Ureter (tissue), 1 donor: Measurements from ENCODE around the gene LIPF. TPM values are rescaled to one million over a fixed set of nuclear protein-coding genes. Genes with fewer than 3 reads are reported as not detected.
"Not testable (repeated sequence)": the region's sequence is repeated elsewhere in the genome, so short reads cannot be mapped to it uniquely, and the experiment has no call there.

ENCODE experiments used
- DNase-seq: peaks from one replicate; pipeline ENCODE4 v3.0.0-alpha.2; 2020; ENCODE audit warnings: low spot score
- total RNA-seq: library from RNA; stranded (reverse); gene quantifications from one replicate; pipeline ENCODE4 v1.2.4, GENCODE V29; 2023
- donor health status: DM: yes; HTN: yes; CAD: no.

Gene LIPF, protein sequence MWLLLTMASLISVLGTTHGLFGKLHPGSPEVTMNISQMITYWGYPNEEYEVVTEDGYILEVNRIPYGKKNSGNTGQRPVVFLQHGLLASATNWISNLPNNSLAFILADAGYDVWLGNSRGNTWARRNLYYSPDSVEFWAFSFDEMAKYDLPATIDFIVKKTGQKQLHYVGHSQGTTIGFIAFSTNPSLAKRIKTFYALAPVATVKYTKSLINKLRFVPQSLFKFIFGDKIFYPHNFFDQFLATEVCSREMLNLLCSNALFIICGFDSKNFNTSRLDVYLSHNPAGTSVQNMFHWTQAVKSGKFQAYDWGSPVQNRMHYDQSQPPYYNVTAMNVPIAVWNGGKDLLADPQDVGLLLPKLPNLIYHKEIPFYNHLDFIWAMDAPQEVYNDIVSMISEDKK
- not detected for total RNA-seq

DNA sequence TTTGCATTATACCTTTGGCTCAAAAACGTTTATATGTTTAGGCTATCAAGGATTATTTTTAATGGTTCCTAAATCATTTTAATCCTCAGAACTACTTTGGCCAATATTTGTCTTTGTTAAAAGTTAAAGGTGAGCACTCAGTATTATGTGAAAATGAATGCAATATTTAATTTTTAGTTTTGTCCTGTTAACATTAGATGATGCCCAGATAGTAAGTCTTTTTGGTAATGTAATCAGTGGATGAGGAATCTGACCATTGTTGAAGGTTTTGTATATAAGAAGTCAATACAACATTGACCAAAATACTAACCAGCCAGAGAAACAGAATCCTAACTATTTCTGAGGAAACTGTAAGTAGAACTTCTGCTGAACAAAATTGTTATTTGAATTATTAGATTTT is at the start of gene LIPF:
LIPF (plus strand) TSS at position 301 of the 400 bp plus-strand sequence. CDS start 2,856 bp downstream, outside the sequence.
- DNase-seq: no peak

DNA sequence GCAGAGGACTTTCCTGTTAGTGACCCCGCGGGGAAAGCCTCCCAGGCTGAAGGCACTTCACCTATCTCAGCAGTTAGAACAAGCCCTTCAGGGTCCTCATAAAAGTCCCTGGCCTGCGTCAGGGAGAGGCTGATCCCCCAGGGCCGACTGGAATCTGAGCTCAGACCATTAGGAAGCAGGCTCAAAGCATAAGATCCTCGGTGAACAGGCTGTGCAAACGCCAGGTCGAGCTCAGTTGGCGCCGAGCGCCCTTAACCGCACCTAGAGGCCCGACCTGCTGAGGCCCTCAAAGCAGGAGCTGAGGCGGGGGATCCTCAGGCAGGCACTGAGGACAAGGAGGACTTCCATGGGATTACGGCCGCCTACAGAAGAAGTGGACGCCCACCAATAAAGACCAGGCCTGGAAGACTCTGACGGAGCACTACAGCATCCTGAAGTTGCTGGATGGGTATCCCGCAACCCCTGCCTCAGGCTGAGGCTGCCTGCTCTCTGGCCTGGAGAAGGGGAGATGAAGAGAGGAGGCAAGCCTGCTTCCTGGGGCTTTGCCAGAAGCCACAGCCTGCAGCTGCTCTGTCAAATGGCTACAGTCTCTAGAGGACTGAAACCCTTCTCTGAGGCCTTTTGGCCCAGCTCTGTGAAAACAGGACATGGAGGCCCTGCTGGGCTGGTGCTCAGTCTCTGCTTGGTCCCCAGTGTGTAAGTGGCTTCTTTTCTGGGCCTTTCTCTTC is 47.8 kb upstream of the LIPF start:
- DNase-seq: no peak

GRCh38 chr10:88617772-88618300 is 46.4 kb upstream of the LIPF start:
- DNase-seq: no peak

GRCh38 chr10:88618496-88618895 is 45.7 kb upstream of the LIPF start:
- no peak for DNase-seq

DNA sequence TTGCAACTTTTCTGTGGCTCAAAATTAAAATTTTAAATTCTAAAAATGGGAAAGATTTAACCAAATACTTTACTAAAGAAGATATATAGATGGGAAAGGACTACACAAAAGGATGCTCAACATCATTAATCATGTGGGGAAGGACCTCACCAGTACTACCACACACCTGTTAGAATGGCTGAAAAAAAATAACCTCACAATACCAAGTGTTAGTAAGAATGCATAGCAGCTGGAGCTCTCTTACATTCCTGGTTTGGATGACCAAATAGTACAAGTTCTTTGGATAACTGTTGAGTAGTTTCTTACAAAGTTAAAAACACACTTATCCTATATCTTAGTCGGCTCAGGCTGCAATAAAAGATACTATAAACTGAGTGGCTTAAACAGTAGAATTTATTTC is 43.8 kb upstream of the LIPF start:
- no peak for DNase-seq

DNA sequence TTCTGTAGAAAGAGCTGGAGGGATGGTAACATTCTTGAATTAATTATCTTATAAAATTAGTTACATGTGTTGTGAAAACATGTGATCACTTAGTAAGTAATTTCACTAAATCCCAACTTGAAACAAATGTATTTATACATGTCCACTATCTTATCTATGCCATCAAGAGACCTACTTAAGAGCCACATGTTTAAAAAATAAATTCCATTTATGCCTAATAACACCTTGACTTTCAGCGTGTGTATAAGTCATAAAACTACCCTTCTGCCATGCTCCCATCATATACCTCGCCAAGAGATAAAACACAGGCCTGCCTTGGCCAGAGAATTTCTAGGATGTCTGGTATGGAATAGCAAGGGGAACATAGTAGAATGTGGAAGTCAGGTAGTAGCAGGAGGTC is 40.4 kb upstream of the LIPF start:
- DNase-seq: no peak

DNA sequence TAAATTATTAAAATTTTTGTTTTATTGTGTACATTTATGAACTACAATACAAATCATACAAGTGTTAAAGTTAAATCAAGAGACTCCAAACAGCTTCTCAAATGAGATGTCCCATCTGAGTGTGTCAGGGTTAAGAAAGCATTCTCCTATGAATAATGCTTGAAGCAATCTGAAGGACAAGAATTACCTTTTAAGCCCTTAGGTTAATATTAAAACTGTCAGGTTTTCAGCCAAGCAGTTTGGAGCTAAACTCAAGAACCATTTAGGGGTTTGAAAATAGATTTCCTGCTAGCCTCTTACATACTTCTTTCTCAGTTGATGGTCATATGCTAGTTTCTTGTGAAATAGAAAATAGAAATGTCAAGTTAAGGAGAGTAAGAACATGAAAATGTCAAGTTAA is 39.4 kb upstream of the LIPF start:
- no peak for DNase-seq

- no peak for DNase-seq
These were observed 24.1 kb upstream of the LIPF start for GRCh38 chr10:88640186-88640585.

- DNase-seq: no peak
These were observed 22.0 kb upstream of the LIPF start for GRCh38 chr10:88642209-88642608.

DNA sequence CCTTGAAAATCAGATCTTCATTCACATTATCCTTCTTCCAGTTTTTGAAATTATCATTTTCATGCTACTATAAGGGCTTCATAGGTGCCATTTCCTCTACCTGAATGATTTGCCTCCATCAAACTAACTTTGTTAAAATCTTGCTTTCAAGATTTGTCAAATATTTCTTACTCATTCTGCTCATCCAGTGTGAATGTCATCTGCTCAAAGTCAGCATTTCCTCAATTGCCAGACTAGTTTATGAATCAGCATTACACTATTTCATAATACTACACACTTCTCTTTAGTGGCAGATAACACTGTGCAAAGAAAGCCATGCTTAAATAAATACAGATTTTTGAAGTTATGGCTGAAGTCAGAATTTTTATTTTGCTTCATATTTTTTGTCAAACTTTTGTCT is 21.3 kb upstream of the LIPF start:
- DNase-seq: no peak

DNA sequence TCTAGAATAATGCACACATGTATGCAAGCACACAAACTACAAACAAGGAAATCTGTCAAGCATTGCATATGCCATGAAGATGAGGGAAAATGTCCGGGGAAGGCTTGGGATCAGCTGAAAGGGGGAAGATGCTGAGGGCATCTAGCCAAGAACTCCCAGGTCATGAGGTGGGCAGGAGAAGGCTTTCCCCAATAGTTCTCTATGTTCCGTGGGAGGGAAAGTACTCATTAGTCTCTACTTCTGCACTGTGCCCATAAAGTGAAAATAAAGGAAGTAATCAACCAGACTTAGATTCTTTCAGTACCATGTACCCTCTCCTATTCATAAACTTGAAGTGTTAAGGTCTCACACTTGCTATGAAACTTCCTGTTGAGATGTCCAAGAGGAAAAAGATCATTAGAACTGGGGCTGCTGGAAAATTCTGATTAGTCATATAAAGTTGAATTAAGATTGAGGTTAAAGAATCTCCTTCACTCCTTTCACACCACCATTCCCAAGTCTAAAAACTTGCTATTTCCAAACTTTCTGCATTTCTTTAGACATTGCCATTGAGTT is 17.1 kb upstream of the LIPF start:
- DNase-seq: no peak

DNA sequence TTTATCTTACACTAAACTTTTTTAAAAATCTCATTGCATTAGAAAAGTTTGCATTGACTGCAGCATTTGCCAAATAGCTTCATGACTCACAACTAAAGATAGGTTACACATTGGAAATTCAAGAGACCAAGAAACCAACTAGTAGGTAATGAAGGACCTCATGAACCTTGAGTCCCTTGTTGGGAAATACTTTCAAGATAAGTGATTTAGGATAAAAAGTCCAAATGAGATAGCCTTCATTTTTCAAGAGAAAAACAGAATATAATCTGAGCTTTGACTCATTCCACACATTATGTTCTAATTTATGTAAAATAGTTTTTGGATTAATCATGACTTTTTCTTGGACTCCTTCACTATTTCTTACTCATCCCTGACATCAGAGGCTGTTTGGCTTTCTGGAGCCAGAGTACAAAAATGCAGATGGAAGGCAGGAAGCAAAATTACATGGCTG is 13.1 kb upstream of the LIPF start:
- no peak for DNase-seq

- no peak for DNase-seq
These were observed 11.6 kb upstream of the LIPF start for GRCh38 chr10:88652616-88653015.

- DNase-seq: no peak
These were observed 6.3 kb upstream of the LIPF start for GRCh38 chr10:88657901-88658300.

- DNase-seq: no peak
These were observed 4.3 kb upstream of the LIPF start for GRCh38 chr10:88659725-88660597.

DNA sequence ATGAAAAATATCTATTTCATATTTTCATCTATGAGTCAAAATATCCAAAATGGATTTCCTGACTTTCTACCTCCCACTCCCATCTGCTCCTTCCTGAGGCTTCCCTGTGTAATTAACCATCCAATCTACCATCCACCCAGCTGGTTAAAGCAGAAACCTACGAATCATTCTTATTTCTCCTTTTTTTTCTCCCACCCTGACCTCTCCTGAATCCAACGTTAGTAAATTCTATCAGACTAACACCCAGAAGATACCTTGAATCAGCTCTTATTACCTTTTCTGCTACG is 3.7 kb upstream of the LIPF start:
- DNase-seq: no peak

- no peak for DNase-seq
These were observed 3.2 kb upstream of the LIPF start for GRCh38 chr10:88661018-88661417.

GRCh38 chr10:88661577-88661976 is 2.7 kb upstream of the LIPF start:
- DNase-seq: no peak

GRCh38 chr10:88663153-88663552 is 1.1 kb upstream of the LIPF start:
- not testable (repeated sequence) for DNase-seq

- DNase-seq: no peak
These were observed 4.2 kb downstream of the LIPF start for GRCh38 chr10:88668465-88668864.

DNA sequence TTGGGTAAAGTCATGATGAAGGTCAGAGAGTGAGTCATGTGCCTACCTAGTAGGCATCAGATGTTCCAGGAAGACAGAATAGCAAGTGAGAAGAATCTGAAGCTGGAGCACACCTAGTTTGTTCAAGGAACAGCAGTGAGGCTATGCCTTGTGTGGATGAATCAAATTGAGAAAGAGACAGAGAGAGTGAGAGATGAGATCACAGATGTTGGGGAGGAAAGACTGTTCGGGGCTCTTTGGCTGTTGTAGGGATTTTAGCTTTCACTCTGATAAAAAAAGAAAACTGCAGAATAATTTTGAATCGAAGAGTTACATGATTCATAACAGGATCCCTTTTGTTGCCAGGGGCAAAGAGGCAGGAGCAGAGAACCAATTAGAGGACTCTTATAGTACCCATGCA is 6.3 kb downstream of the LIPF start:
- no peak for DNase-seq

- DNase-seq: no peak
These were observed 7.8 kb downstream of the LIPF start for GRCh38 chr10:88672041-88672440.
